Measurements from ENCODE around the gene SPART. TPM values are rescaled to one million over a fixed set of nuclear protein-coding genes. Genes with fewer than 3 reads are reported as not detected.
"Not testable (repeated sequence)": the region's sequence is repeated elsewhere in the genome, so short reads cannot be mapped to it uniquely, and the experiment has no call there.

SPART gene
- total RNA-seq, 1 experiment from 2014 or later = 0.12 TPM

GRCh38 chr13:36323408-36323807 is 22.8 kb downstream of the SPART start:
- ChIA-PET CTCF (no interaction called here), POLR2A (no interaction called here), RAD21 (ENCODE audit: low non-redundant PET in 1 of 2, low total read pairs in 2 of 2, uncharacterized antibody in 2 of 2, unreplicated experiment in 2 of 2) (no interaction called here)
- Histone ChIP-seq H3K4me1 (ENCODE audit: control insufficient read depth in 1 of 2, insufficient read depth in 2 of 2, low read length in 2 of 2) (no peaks in the 10 kb centered on the region), H3K4me2 (ENCODE audit: low read length) (no peak overlapping the region), H3K79me2 (ENCODE audit: insufficient read depth, low read length) (no peaks in the 10 kb centered on the region), H2AFZ (ENCODE audit: low read depth, low read length, poor library complexity, severe bottlenecking) (no peak overlapping the region), H3K27ac (ENCODE audit: low read depth, low read length) (no peak overlapping the region), H3K9me2 (ENCODE audit: insufficient read depth) (no peaks in the 10 kb centered on the region), H3K9ac (ENCODE audit: low read length) (no peak overlapping the region), H3K4me3 (replicated peaks in 1 of 2; ENCODE audit: low read depth in 1 of 2, low read length in 2 of 2) (no peak overlapping the region), H3K27me3 (ENCODE audit: insufficient read depth, low read length) (no peaks in the 10 kb centered on the region), H3K36me3 (ENCODE audit: control insufficient read depth in 1 of 2, insufficient read depth in 2 of 2, low read length in 2 of 2) (no peaks in the 10 kb centered on the region), H4K20me1 (ENCODE audit: insufficient read depth) (no peaks in the 10 kb centered on the region), H3K9me3 (ENCODE audit: control insufficient read depth in 1 of 2, insufficient read depth in 1 of 2, low read depth in 1 of 2, low read length in 2 of 2) (no peaks in the 10 kb centered on the region; a peak in 1 of 4 replicates)
- TF ChIP-seq ZFX (IDR thresholded peaks at IDR 0.05) (no peak), SIN3A (IDR thresholded peaks at IDR 0.05; ENCODE audit: low read depth) (no peak), SP1 (IDR thresholded peaks at IDR 0.05; ENCODE audit: low read depth) (no peak), TCF7L2 (IDR thresholded peaks at IDR 0.05; ENCODE audit: borderline replicate concordance, extremely low read depth, insufficient read depth, insufficient read length) (no peak)
- DNase-seq (ENCODE audit: low read depth, low spot score) (no peak), ATAC-seq (no peak)
- intact Hi-C loops (cut with micrococcal nuclease) = no loop called here
- no TSS peak for BruUV-seq (replicated peaks)

DNA sequence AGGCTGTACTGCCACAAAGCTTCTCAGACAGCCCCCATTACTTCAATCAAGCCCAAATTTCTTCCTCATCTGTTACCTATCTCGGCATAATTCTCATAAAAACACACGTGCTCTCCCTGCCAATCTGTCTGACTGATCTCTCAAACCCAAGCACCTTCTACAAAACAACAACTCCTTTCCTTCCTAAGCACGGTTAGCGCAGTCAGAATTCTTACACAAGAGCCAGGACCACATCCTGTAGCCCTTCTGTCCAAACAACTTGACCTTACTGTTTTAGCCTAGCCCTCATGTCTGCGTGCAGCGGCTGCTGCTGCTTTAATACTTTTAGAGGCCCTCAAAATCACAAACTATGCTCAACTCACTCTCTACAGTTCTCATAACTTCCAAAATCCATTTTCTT is 26.4 kb downstream of the SPART start:
- BruUV-seq (replicated peaks); H3K27me3 ChIP-seq (ENCODE audit: insufficient read depth, low read length); H3K4me3 ChIP-seq (replicated peaks in 1 of 2; ENCODE audit: low read depth in 1 of 2, low read length in 2 of 2); CTCF ChIA-PET; H3K27ac ChIP-seq (ENCODE audit: low read depth, low read length); H3K9me3 ChIP-seq (ENCODE audit: control insufficient read depth in 1 of 2, insufficient read depth in 1 of 2, low read depth in 1 of 2, low read length in 2 of 2); H3K4me1 ChIP-seq (ENCODE audit: control insufficient read depth in 1 of 2, insufficient read depth in 2 of 2, low read length in 2 of 2); H3K4me2 ChIP-seq (ENCODE audit: low read length); H3K36me3 ChIP-seq (ENCODE audit: control insufficient read depth in 1 of 2, insufficient read depth in 2 of 2, low read length in 2 of 2); H3K9ac ChIP-seq (ENCODE audit: low read length); H2AFZ ChIP-seq (ENCODE audit: low read depth, low read length, poor library complexity, severe bottlenecking); H3K79me2 ChIP-seq (ENCODE audit: insufficient read depth, low read length); H4K20me1 ChIP-seq (ENCODE audit: insufficient read depth); intact Hi-C loops (cut with micrococcal nuclease); H3K9me2 ChIP-seq (ENCODE audit: insufficient read depth); POLR2A ChIA-PET; ATAC-seq; DNase-seq (ENCODE audit: low read depth, low spot score); RAD21 ChIA-PET (ENCODE audit: low non-redundant PET in 1 of 2, low total read pairs in 2 of 2, uncharacterized antibody in 2 of 2, unreplicated experiment in 2 of 2): not testable (repeated sequence)
